GM19395 (cell line): ENCODE measurements around the gene TNFSF10.
A peak's percentile ranks its signal among the peaks of the same experiment; 100 is the strongest.

Experiments
- ATAC-seq: cut with Tn5 transposase; IDR thresholded peaks from one replicate; pipeline ENCODE4 v1.9.1; 2021; ENCODE audit warnings: mild to moderate bottlenecking, moderate library complexity; ENCODE audit not compliant: unreplicated experiment

Gene TNFSF10

GRCh38 chr3:172518929-172519640, 4.1 kb downstream of the TNFSF10 start:
- ATAC-seq: no peak

GRCh38 chr3:172517859-172518466, 5.3 kb downstream of the TNFSF10 start:
- ATAC-seq: no peak

GRCh38 chr3:172516318-172517214, 6.7 kb downstream of the TNFSF10 start:
- peak; percentile 45 for ATAC-seq

GRCh38 chr3:172515130-172515918, 7.9 kb downstream of the TNFSF10 start:
- no peak for ATAC-seq

GRCh38 chr3:172514678-172515077, 8.6 kb downstream of the TNFSF10 start:
- ATAC-seq: no peak

- no peak for ATAC-seq
Measured at GRCh38 chr3:172513488-172513887, 9.7 kb downstream of the TNFSF10 start.

GRCh38 chr3:172511783-172512762, 11.2 kb downstream of the TNFSF10 start:
- peak; percentile 70 for ATAC-seq

GRCh38 chr3:172506094-172506493, 17.1 kb downstream of the TNFSF10 start:
- ATAC-seq: no peak

- ATAC-seq: no peak
Measured at GRCh38 chr3:172501540-172501939, 21.7 kb downstream of the TNFSF10 start.

GRCh38 chr3:172490198-172490669, 33.0 kb downstream of the TNFSF10 start:
- ATAC-seq: peak; percentile 83

GRCh38 chr3:172478116-172478515, 45.1 kb downstream of the TNFSF10 start:
- ATAC-seq: no peak

- no peak for ATAC-seq
Measured at GRCh38 chr3:172476347-172476746, 46.9 kb downstream of the TNFSF10 start.

- ATAC-seq: no peak
Measured at GRCh38 chr3:172475703-172476102, 47.5 kb downstream of the TNFSF10 start.

GRCh38 chr3:172471903-172472302, 51.3 kb downstream of the TNFSF10 start:
- ATAC-seq: no peak

- ATAC-seq: no peak
Measured at GRCh38 chr3:172470588-172470987, 52.6 kb downstream of the TNFSF10 start.

GRCh38 chr3:172467170-172467824, 55.9 kb downstream of the TNFSF10 start:
- ATAC-seq: no peak

- ATAC-seq: no peak
Measured at GRCh38 chr3:172466553-172467130, 56.6 kb downstream of the TNFSF10 start.

GRCh38 chr3:172465281-172465680, 57.9 kb downstream of the TNFSF10 start:
- ATAC-seq: no peak

GRCh38 chr3:172464306-172464705, 58.9 kb downstream of the TNFSF10 start:
- no peak for ATAC-seq
